A673 (cell line): ENCODE results near the gene OR6B1. TPM values are rescaled to one million over a fixed set of nuclear protein-coding genes. Genes with fewer than 3 reads are reported as not detected.

Experiments
- BruUV-seq: library from RNA; stranded (reverse); fragments of 400-500 nt; replicated peaks from 2 replicates; lab custom pipeline; 2021; lab: Mats Ljungman, UMichigan
- CTCF ChIA-PET: fragments of 300-600 bp; sonication (Branson Sonifier 250); formaldehyde crosslinking; loops from one replicate; lab custom pipeline; 2022; ENCODE audit warnings: antibody characterized with exemption; lab: Charles Lee
- POLR2A ChIA-PET: fragments of 300-600 bp; sonication (Branson Sonifier 250); formaldehyde crosslinking; loops from one replicate; lab custom pipeline; 2022; ENCODE audit warnings: antibody characterized with exemption; ENCODE audit not compliant: low non-redundant PET; lab: Charles Lee
- DNase-seq: peaks from one replicate; pipeline ENCODE4 v3.0.0-alpha.2; 2015; ENCODE audit warnings: low spot score
- H3K27ac ChIP-seq: fragments of 200-600 bp; sonication (generic); 2 replicates; pipeline ENCODE4 v1.5.1; 2016; ENCODE audit warnings: mixed run types, low read depth, mild to moderate bottlenecking, mixed read lengths, antibody characterized with exemption, low read length; ENCODE audit not compliant: poor library complexity, severe bottlenecking
- H3K27me3 ChIP-seq: fragments of 200-600 bp; sonication (generic); replicated peaks from 2 replicates; pipeline ENCODE4 v1.6.1; 2017; ENCODE audit warnings: mixed run types, low read depth, mild to moderate bottlenecking, mixed read lengths, antibody characterized with exemption, low read length; ENCODE audit not compliant: insufficient read depth, poor library complexity
- H3K36me3 ChIP-seq: fragments of 200-600 bp; sonication (generic); 2 replicates; pipeline ENCODE4 v1.6.1; 2016; ENCODE audit warnings: mixed run types, mild to moderate bottlenecking, mixed read lengths, antibody characterized with exemption, low read length; ENCODE audit not compliant: insufficient read depth, poor library complexity, severe bottlenecking
- H3K4me1 ChIP-seq: fragments of 200-600 bp; sonication (generic); 2 replicates; pipeline ENCODE4 v1.6.1; 2017; ENCODE audit warnings: mixed run types, mild to moderate bottlenecking, mixed read lengths, antibody characterized with exemption, low read length; ENCODE audit not compliant: insufficient read depth, poor library complexity, severe bottlenecking
- H3K4me3 ChIP-seq: fragments of 200-600 bp; sonication (generic); 2 replicates; pipeline ENCODE4 v1.5.1; 2016; ENCODE audit warnings: low read depth, mixed run types, mild to moderate bottlenecking, mixed read lengths, low read length; ENCODE audit not compliant: poor library complexity, severe bottlenecking
- H3K9me3 ChIP-seq: fragments of 200-600 bp; sonication (generic); 2 replicates; pipeline ENCODE4 v1.6.1; 2016; ENCODE audit warnings: mixed run types, low read depth, mild to moderate bottlenecking, mixed read lengths, antibody characterized with exemption, low read length; ENCODE audit not compliant: poor library complexity, severe bottlenecking
- CTCF ChIP-seq: fragments of 300-800, 200-600 bp; sonication (generic); conservative IDR thresholded peaks from 2 replicates; pipeline ENCODE4 v1.5.1; 2017; ENCODE audit warnings: low read depth, mild to moderate bottlenecking, antibody characterized with exemption, low read length, moderate library complexity, mixed read lengths
- EZH2 ChIP-seq: fragments of 200-600 bp; sonication (generic); IDR thresholded peaks from 2 replicates; pipeline ENCODE4 v1.6.1; 2017; ENCODE audit warnings: borderline replicate concordance, low read depth, mild to moderate bottlenecking, mixed read lengths, antibody characterized with exemption, low read length; ENCODE audit not compliant: poor library complexity, severe bottlenecking
- intact Hi-C: fragments of 100-400 bp; cut with micrococcal nuclease; formaldehyde crosslinking; loops from one replicate; pipeline ENCODE4 v1.10.0; 2022; ENCODE audit not compliant: unreplicated experiment
- total RNA-seq: library from RNA; stranded (reverse); gene quantifications from 2 replicates; pipeline ENCODE4 v1.2.3, GENCODE V29; 2021

Gene OR6B1
- total RNA-seq, 1 experiment from 2014 or later: not detected

DNA sequence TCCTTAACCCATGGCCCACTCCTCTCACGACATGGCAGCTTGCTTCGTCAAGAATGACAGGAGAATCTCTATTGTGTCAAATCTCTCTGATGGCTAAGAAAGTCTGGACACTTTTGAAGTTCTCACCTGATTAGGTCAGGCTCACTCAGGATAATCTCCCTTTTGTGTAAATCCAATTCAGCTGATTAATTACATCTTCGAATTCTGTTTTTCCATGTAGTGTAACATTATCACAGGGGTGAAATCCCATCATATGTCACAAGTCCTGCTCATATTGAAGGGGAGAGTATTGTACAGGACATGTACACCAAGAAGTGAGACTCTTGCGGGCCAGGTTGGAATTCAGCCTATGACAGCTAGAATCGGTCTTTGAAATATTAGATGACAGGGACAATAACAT is 16.2 kb upstream of the OR6B1 start:
- H3K4me3 ChIP-seq: no peak overlapping the region
- no peaks in the 10 kb centered on the region for H3K27me3 ChIP-seq
- BruUV-seq: no TSS peak
- intact Hi-C loops: no loop called here
- CTCF ChIA-PET: no interaction called here
- TF ChIP-seq CTCF (no peak), EZH2 (no peak)
- no peaks in the 10 kb centered on the region for H3K9me3 ChIP-seq
- no peak for DNase-seq
- no peaks in the 10 kb centered on the region for H3K4me1 ChIP-seq
- POLR2A ChIA-PET: no interaction called here
- no peak overlapping the region for H3K27ac ChIP-seq
- H3K36me3 ChIP-seq: no peaks in the 10 kb centered on the region

DNA sequence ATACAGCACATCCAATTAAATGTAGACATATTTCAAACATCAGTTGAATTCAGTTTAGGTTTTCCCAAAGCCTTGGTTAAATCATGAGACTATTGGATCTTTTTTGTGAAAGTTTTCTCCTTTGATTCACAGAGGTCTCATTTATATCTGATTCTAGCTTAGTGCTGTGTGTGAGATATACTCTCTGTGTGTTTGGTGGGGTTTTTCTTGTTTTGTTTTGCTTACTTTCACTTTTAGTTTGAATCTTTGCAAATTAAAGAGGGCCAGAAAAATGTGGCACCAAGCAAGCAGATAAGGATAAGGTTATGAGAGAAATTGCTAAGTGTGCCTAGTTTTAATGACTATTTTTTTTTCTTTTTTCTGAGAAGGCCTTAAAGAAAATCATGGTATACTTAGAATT is 12.6 kb upstream of the OR6B1 start:
- Histone ChIP-seq H3K9me3 (no peaks in the 10 kb centered on the region), H3K27me3 (no peaks in the 10 kb centered on the region), H3K4me1 (no peaks in the 10 kb centered on the region), H3K36me3 (no peaks in the 10 kb centered on the region), H3K4me3 (no peak overlapping the region), H3K27ac (no peak overlapping the region)
- ChIA-PET CTCF (no interaction called here), POLR2A (no interaction called here)
- no peak for DNase-seq
- no TSS peak for BruUV-seq
- TF ChIP-seq EZH2: no peak
- TF ChIP-seq CTCF: no peak
- intact Hi-C loops: no loop called here

- BruUV-seq: no TSS peak
- Histone ChIP-seq H3K27me3 (no peaks in the 10 kb centered on the region), H3K9me3 (no peaks in the 10 kb centered on the region), H3K4me3 (no peak overlapping the region), H3K27ac (no peak overlapping the region), H3K36me3 (no peaks in the 10 kb centered on the region), H3K4me1 (no peaks in the 10 kb centered on the region)
- no peak for DNase-seq
- intact Hi-C loops: no loop called here
- no peak for TF ChIP-seq EZH2
- no peak for TF ChIP-seq CTCF
- ChIA-PET CTCF (no interaction called here), POLR2A (no interaction called here)
Measured at GRCh38 chr7:143988976-143989745, 11.0 kb upstream of the OR6B1 start.
